ENCODE results near the gene RCSD1.

RCSD1 gene

GRCh38 chr1:167599957-167600581, 30.0 kb upstream of the RCSD1 start:
- Histone ChIP-seq H3K27me3 (ENCODE audit: insufficient read depth, poor library complexity, severe bottlenecking) (no peaks in the 10 kb centered on the region), H3K4me3 (replicated peaks; ENCODE audit: insufficient read depth, low read length) (no peak overlapping the region), H3K27ac (replicated peaks) (no peak overlapping the region)
- TF ChIP-seq CTCF (IDR thresholded peaks at IDR 0.05; ENCODE audit: insufficient read depth, low read length): peak; percentile 50
- TF ChIP-seq GABPA (IDR thresholded peaks at IDR 0.05; ENCODE audit: low read depth): no peak
- peak; percentile 41 to 52 for DNase-seq (ENCODE audit: low read depth in 1 of 2, low spot score in 1 of 2)

- Histone ChIP-seq H3K27ac (replicated peaks) (peak overlapping the region; percentile 84), H3K27me3 (ENCODE audit: insufficient read depth, poor library complexity, severe bottlenecking) (no peaks in the 10 kb centered on the region), H3K4me3 (replicated peaks; ENCODE audit: insufficient read depth, low read length) (no peak overlapping the region)
- DNase-seq (ENCODE audit: low read depth in 1 of 2, low spot score in 1 of 2): peak; percentile 87 to 97
- TF ChIP-seq POLR2AphosphoS5 (IDR thresholded peaks at IDR 0.05; ENCODE audit: low read depth) (peak; percentile 92), REST (IDR thresholded peaks at IDR 0.05; ENCODE audit: insufficient replicate concordance, low read depth) (peak; percentile 62), GABPA (IDR thresholded peaks at IDR 0.05; ENCODE audit: low read depth) (0 out of 2 replicates have a peak, but pooled peaks have one; percentile 29), CTCF (IDR thresholded peaks at IDR 0.05; ENCODE audit: insufficient read depth, low read length) (no peak), SPI1 (IDR thresholded peaks at IDR 0.05; ENCODE audit: borderline replicate concordance, low read depth) (peak; percentile 98)
Measured at GRCh38 chr1:167601442-167602383, 28.3 kb upstream of the RCSD1 start.

- peak overlapping the region; percentile 84; the same call in 1 of the 2 replicates for H3K27ac ChIP-seq (replicated peaks)
- no peak for DNase-seq (ENCODE audit: low read depth in 1 of 2, low spot score in 1 of 2)
- TF ChIP-seq CTCF (IDR thresholded peaks at IDR 0.05; ENCODE audit: insufficient read depth, low read length) (no peak), POLR2AphosphoS5 (IDR thresholded peaks at IDR 0.05; ENCODE audit: low read depth) (no peak), SPI1 (IDR thresholded peaks at IDR 0.05; ENCODE audit: borderline replicate concordance, low read depth) (no peak), GABPA (IDR thresholded peaks at IDR 0.05; ENCODE audit: low read depth) (no peak), REST (IDR thresholded peaks at IDR 0.05; ENCODE audit: insufficient replicate concordance, low read depth) (no peak)
- H3K4me3 ChIP-seq (replicated peaks; ENCODE audit: insufficient read depth, low read length): no peak overlapping the region
- H3K27me3 ChIP-seq (ENCODE audit: insufficient read depth, poor library complexity, severe bottlenecking): no peaks in the 10 kb centered on the region
Measured at GRCh38 chr1:167602840-167603239, 27.2 kb upstream of the RCSD1 start.
